ENCODE results near the gene C6orf47.

GRCh38 chr6:31681135-31681671 lies 20.6 kb upstream of the C6orf47 start:
- no peak for TF ChIP-seq POLR2A (IDR thresholded peaks at IDR 0.05)
- TF ChIP-seq, protein P1, sequence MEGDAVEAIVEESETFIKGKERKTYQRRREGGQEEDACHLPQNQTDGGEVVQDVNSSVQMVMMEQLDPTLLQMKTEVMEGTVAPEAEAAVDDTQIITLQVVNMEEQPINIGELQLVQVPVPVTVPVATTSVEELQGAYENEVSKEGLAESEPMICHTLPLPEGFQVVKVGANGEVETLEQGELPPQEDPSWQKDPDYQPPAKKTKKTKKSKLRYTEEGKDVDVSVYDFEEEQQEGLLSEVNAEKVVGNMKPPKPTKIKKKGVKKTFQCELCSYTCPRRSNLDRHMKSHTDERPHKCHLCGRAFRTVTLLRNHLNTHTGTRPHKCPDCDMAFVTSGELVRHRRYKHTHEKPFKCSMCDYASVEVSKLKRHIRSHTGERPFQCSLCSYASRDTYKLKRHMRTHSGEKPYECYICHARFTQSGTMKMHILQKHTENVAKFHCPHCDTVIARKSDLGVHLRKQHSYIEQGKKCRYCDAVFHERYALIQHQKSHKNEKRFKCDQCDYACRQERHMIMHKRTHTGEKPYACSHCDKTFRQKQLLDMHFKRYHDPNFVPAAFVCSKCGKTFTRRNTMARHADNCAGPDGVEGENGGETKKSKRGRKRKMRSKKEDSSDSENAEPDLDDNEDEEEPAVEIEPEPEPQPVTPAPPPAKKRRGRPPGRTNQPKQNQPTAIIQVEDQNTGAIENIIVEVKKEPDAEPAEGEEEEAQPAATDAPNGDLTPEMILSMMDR (IDR thresholded peaks at IDR 0.05), result no peak

Measured in lower leg skin (tissue), 3 donors.